GM12878 (cell line): Measurements from ENCODE around the gene ATL2. TPM values are rescaled to one million over a fixed set of nuclear protein-coding genes. Genes with fewer than 3 reads are reported as not detected.

Source experiments
- ATAC-seq: fragments of 200-7000 bp; cut with Tn5 transposase; 3 replicates; pipeline ENCODE4 v1.9.1; 2020; ENCODE audit warnings: mild to moderate bottlenecking, moderate library complexity
- BruUV-seq: library from RNA; stranded (reverse); fragments of 400-500 nt; replicated peaks from 2 replicates; lab custom pipeline; 2021; lab: Mats Ljungman, UMichigan
- CTCF ChIA-PET: fragments of 300-600 bp; sonication (Branson Sonifier 250); formaldehyde crosslinking; extraction: SDS; loops from one replicate; lab custom pipeline; 2021; ENCODE audit warnings: inconsistent platforms; lab: Yijun Ruan, JAX
- POLR2A ChIA-PET: fragments of 350-600 bp; formaldehyde crosslinking; extraction: SDS; loops from one replicate; lab custom pipeline; 2021; ENCODE audit warnings: inconsistent platforms; lab: Charles Lee
- RAD21 ChIA-PET: fragments of 300-600 bp; sonication (Branson Sonifier 250); formaldehyde crosslinking; loops from one replicate; lab custom pipeline; 2023; ENCODE audit warnings: antibody characterized with exemption; ENCODE audit not compliant: unreplicated experiment; lab: Charles Lee
- SMC1A ChIA-PET: fragments of 300-600 bp; sonication (Branson Sonifier 250); formaldehyde crosslinking; loops from one replicate; lab custom pipeline; 2023; ENCODE audit not compliant: unreplicated experiment, uncharacterized antibody; lab: Charles Lee
- DNase-seq: peaks from one replicate; pipeline ENCODE4 v3.0.0-alpha.2; 2011; ENCODE audit warnings: low read depth, low spot score
- FAIRE-seq: peaks from 3 replicates; lab custom pipeline; 2011; peaks lifted over from hg19 to GRCh38; lab: Jason Lieb, UNC
- H2AFZ ChIP-seq: 2 replicates; pipeline ENCODE4 v1.6.0; 2011; ENCODE audit warnings: low read depth, low read length, control low read depth; ENCODE audit not compliant: control insufficient read depth
- H3K27ac ChIP-seq: 2 replicates; pipeline ENCODE4 v1.5.1; 2011; ENCODE audit warnings: control low read depth; ENCODE audit not compliant: control insufficient read depth, insufficient read depth
- H3K27me3 ChIP-seq, 2 experiments: replicated peaks in 1 of 2; 2 replicates each; pipeline versions ENCODE4 v1.6.0 to v1.6.1; 2011; ENCODE audit warnings: low read length in 1 of 2; ENCODE audit not compliant: control insufficient read depth in 2 of 2, insufficient read depth in 2 of 2
- H3K36me3 ChIP-seq, 2 experiments: 2 replicates each; pipeline ENCODE4 v1.5.1; 2011; ENCODE audit warnings: low read length in 1 of 2; ENCODE audit not compliant: control insufficient read depth in 2 of 2, insufficient read depth in 2 of 2
- H3K4me1 ChIP-seq: 2 replicates; pipeline ENCODE4 v1.6.1; 2011; ENCODE audit warnings: mild to moderate bottlenecking, low read length, moderate library complexity, mixed read lengths; ENCODE audit not compliant: control insufficient read depth, insufficient read depth
- H3K4me2 ChIP-seq: 2 replicates; pipeline ENCODE4 v1.6.0; 2011; ENCODE audit warnings: control low read depth; ENCODE audit not compliant: control insufficient read depth, insufficient read depth
- H3K4me3 ChIP-seq: fragments of 200-600 bp; sonication (generic); 2 replicates; pipeline ENCODE4 v1.5.1; 2016
- H3K79me2 ChIP-seq: 2 replicates; pipeline ENCODE4 v1.6.0; 2011; ENCODE audit warnings: low read length; ENCODE audit not compliant: control insufficient read depth, insufficient read depth
- H3K9ac ChIP-seq: 2 replicates; pipeline ENCODE4 v1.8.0; 2011; ENCODE audit warnings: low read length, control low read depth, mixed read lengths; ENCODE audit not compliant: control insufficient read depth, insufficient read depth
- H3K9me3 ChIP-seq: replicated peaks from 3 replicates; pipeline ENCODE4 v1.5.1; 2011; ENCODE audit warnings: mild to moderate bottlenecking, low read length; ENCODE audit not compliant: control insufficient read depth, insufficient read depth
- H4K20me1 ChIP-seq: 2 replicates; pipeline ENCODE4 v1.6.0; 2011; ENCODE audit not compliant: control insufficient read depth, insufficient read depth
- CHD2 ChIP-seq: IDR thresholded peaks from 2 replicates; pipeline ENCODE4 v1.6.1; 2011; ENCODE audit warnings: low read depth, low read length, improper control_type of control experiment, borderline replicate concordance
- ETV6 ChIP-seq, 2 experiments: fragments of 450-650 bp in 1 of 2; IDR thresholded peaks in 1 of 2; conservative IDR thresholded peaks in 1 of 2; 2 replicates each; pipeline ENCODE4 v1.6.1; 2014; ENCODE audit warnings: antibody characterized with exemption in 1 of 2, borderline replicate concordance in 1 of 2, low read depth in 1 of 2, mild to moderate bottlenecking in 1 of 2, moderate library complexity in 1 of 2
- NR2C2 ChIP-seq: IDR thresholded peaks from 2 replicates; pipeline ENCODE4 v1.6.1; 2011; ENCODE audit warnings: borderline replicate concordance, low read depth; ENCODE audit not compliant: control insufficient read depth, insufficient read length
- NR2F1 ChIP-seq: fragments of 450-650 bp; conservative IDR thresholded peaks from 2 replicates; pipeline ENCODE4 v1.6.1; 2017; ENCODE audit warnings: mild to moderate bottlenecking
- RAD21 ChIP-seq: IDR thresholded peaks from 2 replicates; pipeline ENCODE4 v1.6.1; 2011; ENCODE audit warnings: mild to moderate bottlenecking, low read depth, low read length, moderate library complexity; ENCODE audit not compliant: insufficient read depth
- WGBS: methylation state at CpG from one replicate; pipeline ENCODE4 v1.1.6; 2016; ENCODE audit warnings: low lambda C conversion rate; ENCODE audit not compliant: insufficient replicate concordance, insufficient coverage; ENCODE audit errors: missing lambda C conversion rate; 5-methylcytosine and 5-hydroxymethylcytosine counted together
- in situ Hi-C: fragments of 300-500 bp; cut with MboI; formaldehyde crosslinking; loops from 9 replicates; pipeline ENCODE4 v1.14.3; 2018; ENCODE audit warnings: mixed read lengths
- intact Hi-C: fragments of 100-400 bp; cut with micrococcal nuclease; formaldehyde crosslinking; loops from one replicate; pipeline ENCODE4 v1.14.2; 2022; ENCODE audit not compliant: unreplicated experiment
- polyA plus RNA-seq, 11 experiments: library from polyadenylated mRNA; depleted of rRNA in 4 of 11; unstranded in 6 of 11; stranded (reverse) in 5 of 11; fragments of >200 nt; fragmentation: Nextera tagmentation in 4 of 11; fragmentation: Illumina TruSeq in 1 of 11; extraction: Ambion mirVana in 4 of 11; extraction: Trizol in 1 of 11; gene quantifications; 1 replicate in 1 of 11; 2 replicates in 10 of 11; pipeline versions ENCODE4 v1.2.1 to v1.2.3, GENCODE V29; 2011 to 2016; ENCODE audit warnings: inconsistent platforms in 2 of 11, missing spikeins in 2 of 11, low read depth in 1 of 11
- total RNA-seq, 4 experiments: library from RNA; depleted of rRNA in 3 of 4; stranded (reverse); fragments of >200 nt in 3 of 4; fragmentation: Illumina TruSeq in 1 of 4; extraction: Trizol in 1 of 4; gene quantifications; 2 replicates each; pipeline versions ENCODE4 v1.2.1 to v1.2.3, GENCODE V29; 2013 to 2021
- TF ChIP-seq, protein P1 (sequence below): fragments of 450-650 bp; formaldehyde crosslinking; IDR thresholded peaks from 2 replicates; pipeline ENCODE4 v1.4.0; 2020; ENCODE audit warnings: mild to moderate bottlenecking, moderate library complexity

The ATL2 gene
- total and polyA plus RNA-seq, 10 of the 15 experiments (the other 5 are each of a cell fraction or from before 2014, with no cell fraction given), result 8.6 to 51.5 (median 41.8) TPM

DNA sequence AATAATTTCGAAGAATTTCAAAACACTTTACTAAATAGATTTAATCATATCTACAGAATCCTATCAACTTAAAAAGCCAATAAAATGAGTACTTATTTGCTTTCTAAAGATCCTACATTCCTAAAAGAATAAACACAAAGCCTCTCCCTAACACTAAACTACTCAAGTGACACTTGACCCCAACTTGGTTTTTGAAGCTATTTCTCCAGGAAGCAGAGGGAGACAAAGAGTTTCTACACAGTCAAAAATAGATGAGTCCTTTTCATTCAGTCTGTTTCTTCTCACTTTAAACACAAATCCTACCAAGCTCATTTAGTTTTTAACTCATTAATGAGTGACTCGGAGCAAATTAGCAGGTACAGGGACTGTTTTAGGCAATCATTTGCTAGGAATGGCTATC, 2.1 kb downstream of the ATL2 start:
- Histone ChIP-seq H3K9me3 (no peaks in the 10 kb centered on the region), H3K27ac (no peak overlapping the region), H3K79me2 (peaks cover 69% of the 10 kb centered on the region), H2AFZ (no peak overlapping the region), H3K4me3 (peak overlapping the region; percentile 90), H4K20me1 (no peaks in the 10 kb centered on the region; the same call in 1 of the 2 replicates), H3K9ac (peak overlapping the region; percentile 2; the same call in 1 of the 2 replicates), H3K4me1 (no peaks in the 10 kb centered on the region), H3K4me2 (0 out of 2 replicates have a peak overlapping the region, but pooled peaks have one; percentile 79), H3K36me3 (no peaks in the 10 kb centered on the region), H3K27me3 (no peaks in the 10 kb centered on the region)
- intact Hi-C loops (loop anchor here (5.0 to 10.0 kb wide), 2 partner anchors 58 to 370 kb away; no protein-coding TSS in a partner anchor), in situ Hi-C loops (no loop called here)
- ChIA-PET POLR2A (interaction anchor here (0.5 to 1.6 kb wide), 9 partner anchors 8 to 73 kb away, joined by 3 to 5 read pairs (median 3); no protein-coding TSS in a partner anchor), CTCF (interaction anchor here (0.8 to 6.2 kb wide), 17 partner anchors 9 to 133 kb away, joined by 3 to 66 read pairs (median 4); no protein-coding TSS in a partner anchor), SMC1A (interaction anchor here (0.6 to 7.4 kb wide), 26 partner anchors 9 to 392 kb away, joined by 3 to 58 read pairs (median 4); no protein-coding TSS in a partner anchor), RAD21 (interaction anchor here (0.7 to 5.5 kb wide), 11 partner anchors 8 to 135 kb away, joined by 3 to 50 read pairs (median 5); no protein-coding TSS in a partner anchor)
- 97% methylated on average over 2 of the region's 2 CpGs for WGBS
- no peak for DNase-seq
- no TSS peak for BruUV-seq
- no peak for ATAC-seq
- FAIRE-seq, result no peak
- TF ChIP-seq NR2F1, result peak; percentile 44
- TF ChIP-seq, protein P1, sequence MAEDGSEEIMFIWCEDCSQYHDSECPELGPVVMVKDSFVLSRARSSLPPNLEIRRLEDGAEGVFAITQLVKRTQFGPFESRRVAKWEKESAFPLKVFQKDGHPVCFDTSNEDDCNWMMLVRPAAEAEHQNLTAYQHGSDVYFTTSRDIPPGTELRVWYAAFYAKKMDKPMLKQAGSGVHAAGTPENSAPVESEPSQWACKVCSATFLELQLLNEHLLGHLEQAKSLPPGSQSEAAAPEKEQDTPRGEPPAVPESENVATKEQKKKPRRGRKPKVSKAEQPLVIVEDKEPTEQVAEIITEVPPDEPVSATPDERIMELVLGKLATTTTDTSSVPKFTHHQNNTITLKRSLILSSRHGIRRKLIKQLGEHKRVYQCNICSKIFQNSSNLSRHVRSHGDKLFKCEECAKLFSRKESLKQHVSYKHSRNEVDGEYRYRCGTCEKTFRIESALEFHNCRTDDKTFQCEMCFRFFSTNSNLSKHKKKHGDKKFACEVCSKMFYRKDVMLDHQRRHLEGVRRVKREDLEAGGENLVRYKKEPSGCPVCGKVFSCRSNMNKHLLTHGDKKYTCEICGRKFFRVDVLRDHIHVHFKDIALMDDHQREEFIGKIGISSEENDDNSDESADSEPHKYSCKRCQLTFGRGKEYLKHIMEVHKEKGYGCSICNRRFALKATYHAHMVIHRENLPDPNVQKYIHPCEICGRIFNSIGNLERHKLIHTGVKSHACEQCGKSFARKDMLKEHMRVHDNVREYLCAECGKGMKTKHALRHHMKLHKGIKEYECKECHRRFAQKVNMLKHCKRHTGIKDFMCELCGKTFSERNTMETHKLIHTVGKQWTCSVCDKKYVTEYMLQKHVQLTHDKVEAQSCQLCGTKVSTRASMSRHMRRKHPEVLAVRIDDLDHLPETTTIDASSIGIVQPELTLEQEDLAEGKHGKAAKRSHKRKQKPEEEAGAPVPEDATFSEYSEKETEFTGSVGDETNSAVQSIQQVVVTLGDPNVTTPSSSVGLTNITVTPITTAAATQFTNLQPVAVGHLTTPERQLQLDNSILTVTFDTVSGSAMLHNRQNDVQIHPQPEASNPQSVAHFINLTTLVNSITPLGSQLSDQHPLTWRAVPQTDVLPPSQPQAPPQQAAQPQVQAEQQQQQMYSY, result no peak
- TF ChIP-seq ETV6 (conservative IDR thresholded peaks at IDR 0.05 in 1 of 2, IDR thresholded peaks at IDR 0.05 in 1 of 2; ENCODE audit: borderline replicate concordance in 1 of 2, low read depth in 1 of 2), result no peak
- no peak for TF ChIP-seq CHD2
- no peak for TF ChIP-seq NR2C2
- peak; percentile 10; the same call in 1 of the 2 replicates for TF ChIP-seq RAD21
